ENCODE measurements around the gene OSR1. TPM values are rescaled to one million over a fixed set of nuclear protein-coding genes. Genes with fewer than 3 reads are reported as not detected.

OSR1 gene
- total RNA-seq, 2 experiments from 2014 or later: not detected

DNA sequence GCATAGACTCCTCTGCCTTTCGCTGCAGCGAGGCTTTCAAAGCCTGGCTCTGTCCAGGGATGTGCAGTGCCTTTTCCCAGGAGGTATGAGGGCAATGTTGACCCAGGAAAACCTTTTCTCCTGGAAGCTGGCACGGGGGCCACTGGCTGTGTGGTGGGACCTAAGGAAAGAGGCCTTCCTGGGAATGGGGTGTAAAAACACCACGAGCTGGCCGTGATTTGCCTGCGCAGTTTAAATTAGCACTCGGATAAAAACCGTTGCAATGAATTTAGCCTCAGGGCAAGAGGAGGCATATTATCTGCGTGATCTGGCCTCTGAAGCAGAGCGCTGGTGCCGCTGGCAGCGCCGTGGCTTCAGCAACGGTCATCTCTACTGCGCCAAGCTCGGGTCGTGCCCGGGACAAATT lies 3.0 kb downstream of the OSR1 start:
- Mint-ChIP-seq H3K9me3 (peaks cover 1% of the 10 kb centered on the region), H3K27me3 (peaks cover 94% of the 10 kb centered on the region), H3K36me3 (peaks cover 2% of the 10 kb centered on the region), H3K4me3 (no peak overlapping the region), H3K4me1 (peaks cover 19% of the 10 kb centered on the region), H3K27ac (peak overlapping the region; percentile 21)
- POLR2A ChIA-PET: no interaction called here
- ATAC-seq (ENCODE audit: low read depth) (no peak), DNase-seq (no peak)

DNA sequence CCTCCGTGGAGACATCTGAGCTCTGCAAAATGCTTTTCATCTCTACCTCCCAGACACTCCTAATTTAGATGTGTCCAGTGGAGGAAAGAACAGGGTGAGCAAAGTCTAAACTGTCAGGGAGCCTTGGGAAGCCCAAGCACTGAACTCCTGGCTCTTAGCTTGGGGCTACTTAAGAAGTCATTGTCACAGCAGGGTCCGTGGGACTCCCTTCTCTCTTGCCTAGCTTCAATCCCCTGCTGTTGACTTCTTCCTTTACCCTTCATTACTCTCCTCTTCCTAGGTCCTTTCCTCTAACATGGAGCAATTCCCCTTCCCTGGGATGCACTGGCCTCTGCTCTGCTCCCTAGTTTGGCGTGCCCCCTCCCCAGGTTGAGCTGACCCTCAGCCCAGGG lies 3.4 kb downstream of the OSR1 start:
- H3K27me3 Mint-ChIP-seq: peaks cover 92% of the 10 kb centered on the region
- peaks cover 2% of the 10 kb centered on the region for H3K36me3 Mint-ChIP-seq
- POLR2A ChIA-PET: no interaction called here
- ATAC-seq (ENCODE audit: low read depth) (no peak), DNase-seq (no peak)
- H3K4me1 Mint-ChIP-seq: peaks cover 19% of the 10 kb centered on the region
- peaks cover 1% of the 10 kb centered on the region for H3K9me3 Mint-ChIP-seq
- no peak overlapping the region for H3K4me3 Mint-ChIP-seq
- no peak overlapping the region for H3K27ac Mint-ChIP-seq

DNA sequence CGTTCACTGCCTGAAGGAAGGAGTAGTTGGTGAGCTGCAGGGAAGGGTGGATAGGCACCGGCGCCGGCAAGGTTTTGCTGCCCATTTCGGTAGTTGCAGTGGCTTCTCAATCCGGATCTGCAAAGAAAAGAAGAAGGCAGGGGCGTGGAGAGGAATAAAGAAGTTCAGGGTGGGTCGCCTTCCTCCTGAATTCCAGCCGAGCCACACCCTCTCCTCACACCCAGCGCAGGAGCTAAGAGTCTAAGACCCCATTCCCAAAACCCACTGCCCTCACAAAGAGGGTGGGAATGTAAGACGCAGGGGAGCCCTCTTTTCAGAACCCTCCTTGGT lies 4.7 kb downstream of the OSR1 start:
- Mint-ChIP-seq H3K27me3 (peaks cover 89% of the 10 kb centered on the region), H3K9me3 (peaks cover 1% of the 10 kb centered on the region), H3K36me3 (peaks cover 2% of the 10 kb centered on the region), H3K27ac (no peak overlapping the region), H3K4me1 (peaks cover 22% of the 10 kb centered on the region), H3K4me3 (no peak overlapping the region)
- POLR2A ChIA-PET: no interaction called here
- no peak for ATAC-seq (ENCODE audit: low read depth)
- DNase-seq: no peak

DNA sequence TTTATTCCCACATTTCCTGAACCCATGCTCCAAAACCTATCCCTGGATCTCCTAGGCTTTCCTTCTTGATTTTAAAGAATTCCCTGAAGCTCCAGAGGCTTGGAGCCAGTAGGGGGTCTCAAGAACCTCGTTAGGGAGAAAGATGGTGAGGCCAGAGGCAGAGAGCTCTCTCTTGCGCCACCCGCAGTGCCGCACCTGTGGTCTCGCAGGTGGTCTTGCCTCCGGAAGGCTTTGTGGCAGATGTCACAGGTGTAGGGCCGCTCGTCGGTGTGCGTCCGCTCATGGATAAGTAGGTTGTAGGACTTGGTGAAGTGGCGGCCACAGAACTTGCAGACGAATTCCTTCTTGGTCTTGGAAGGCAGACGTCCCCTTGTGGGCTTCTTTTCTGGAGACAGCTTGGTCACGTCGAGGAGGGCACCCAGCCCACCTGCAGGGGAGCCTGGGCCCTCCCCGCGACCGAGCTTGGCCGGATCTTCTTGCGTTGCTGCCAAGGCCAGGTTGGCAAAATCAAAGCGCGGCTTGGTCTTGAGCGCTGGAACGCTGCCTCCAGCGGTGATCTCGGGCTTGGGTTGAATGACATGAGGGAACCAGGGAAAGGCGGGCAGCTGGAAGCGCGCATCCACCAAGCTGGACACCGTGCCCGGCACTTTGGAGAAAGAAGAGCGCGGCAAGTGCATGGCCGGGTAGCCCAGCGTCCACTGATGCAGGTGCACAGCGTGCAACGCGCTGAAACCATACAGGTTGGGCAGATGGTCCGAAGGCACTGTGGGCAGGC lies 5.3 kb downstream of the OSR1 start:
- POLR2A ChIA-PET: no interaction called here
- Mint-ChIP-seq H3K27me3 (peaks cover 86% of the 10 kb centered on the region), H3K4me1 (peaks cover 23% of the 10 kb centered on the region), H3K9me3 (peaks cover 1% of the 10 kb centered on the region), H3K4me3 (no peak overlapping the region), H3K27ac (no peak overlapping the region), H3K36me3 (peaks cover 2% of the 10 kb centered on the region)
- no peak for ATAC-seq (ENCODE audit: low read depth)
- no peak for DNase-seq

DNA sequence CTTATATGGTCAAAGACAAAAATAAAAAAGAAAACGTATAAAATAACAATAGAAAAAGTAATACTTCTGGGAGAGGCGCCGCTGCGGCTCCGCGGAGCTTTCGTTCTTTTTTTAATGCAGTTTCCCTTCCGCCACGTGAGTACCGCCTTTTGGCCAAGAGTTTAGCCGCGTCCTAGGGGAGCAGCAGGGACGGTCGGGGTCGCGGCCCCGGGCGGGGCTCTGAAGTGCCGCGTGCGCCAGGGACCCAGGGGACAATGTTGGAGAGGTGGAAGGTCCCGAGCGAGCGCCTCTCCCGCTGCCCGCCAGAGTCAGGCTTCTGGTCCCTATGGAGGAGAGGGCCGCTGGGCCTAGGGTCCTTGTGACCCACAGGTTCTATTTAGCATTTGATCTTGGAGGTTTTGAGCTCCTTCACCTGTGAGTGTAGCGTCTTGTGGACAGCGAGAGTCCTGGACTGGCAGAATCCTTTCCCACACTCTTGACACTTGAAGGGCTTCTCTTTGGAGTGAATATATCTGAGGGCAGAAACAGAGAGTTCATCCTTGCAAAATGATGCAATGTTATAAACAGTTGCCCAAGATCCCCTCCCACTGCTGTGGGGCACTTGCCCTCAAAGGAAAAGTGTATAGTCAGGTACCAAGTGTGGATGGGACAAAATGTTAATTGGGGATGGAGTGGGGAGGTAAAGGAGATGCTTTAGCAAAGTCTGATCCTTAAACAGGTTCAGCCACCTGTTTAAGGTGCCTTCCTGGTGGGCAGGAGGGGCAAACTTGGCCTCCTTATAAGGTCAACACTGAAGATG lies 6.3 kb downstream of the OSR1 start:
- H3K9me3 Mint-ChIP-seq: peaks cover 1% of the 10 kb centered on the region
- H3K27me3 Mint-ChIP-seq: peaks cover 76% of the 10 kb centered on the region
- H3K27ac Mint-ChIP-seq: no peak overlapping the region
- peak overlapping the region; percentile 39 for H3K4me3 Mint-ChIP-seq
- peaks cover 27% of the 10 kb centered on the region for H3K4me1 Mint-ChIP-seq
- DNase-seq (no peak), ATAC-seq (ENCODE audit: low read depth) (no peak)
- POLR2A ChIA-PET: no interaction called here
- H3K36me3 Mint-ChIP-seq: peaks cover 2% of the 10 kb centered on the region

DNA sequence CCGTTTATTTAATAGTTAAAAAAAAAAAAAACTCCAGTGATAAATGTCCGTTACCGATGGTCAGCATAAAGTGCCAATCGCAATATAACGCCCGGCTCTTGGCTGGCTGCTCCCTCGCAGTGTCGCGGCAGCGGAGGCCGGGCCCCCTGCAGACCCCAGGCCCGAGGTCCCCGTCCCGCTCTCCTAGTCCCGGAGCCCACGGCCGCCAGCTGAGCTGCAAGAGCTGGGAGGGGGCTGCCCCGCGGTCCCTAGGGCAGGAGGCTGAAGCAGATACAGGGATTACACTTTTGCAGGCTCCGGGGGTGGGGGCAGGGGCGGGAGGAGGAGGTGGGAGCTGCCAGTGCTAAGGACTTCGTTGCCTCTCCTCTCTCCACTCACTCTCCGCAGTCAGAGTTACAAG lies 6.9 kb downstream of the OSR1 start:
- POLR2A ChIA-PET: no interaction called here
- Mint-ChIP-seq H3K27ac (no peak overlapping the region), H3K27me3 (peaks cover 70% of the 10 kb centered on the region), H3K9me3 (peaks cover 1% of the 10 kb centered on the region), H3K4me3 (peak overlapping the region; percentile 39), H3K4me1 (peaks cover 27% of the 10 kb centered on the region), H3K36me3 (peaks cover 3% of the 10 kb centered on the region)
- DNase-seq (no peak), ATAC-seq (ENCODE audit: low read depth) (no peak)

DNA sequence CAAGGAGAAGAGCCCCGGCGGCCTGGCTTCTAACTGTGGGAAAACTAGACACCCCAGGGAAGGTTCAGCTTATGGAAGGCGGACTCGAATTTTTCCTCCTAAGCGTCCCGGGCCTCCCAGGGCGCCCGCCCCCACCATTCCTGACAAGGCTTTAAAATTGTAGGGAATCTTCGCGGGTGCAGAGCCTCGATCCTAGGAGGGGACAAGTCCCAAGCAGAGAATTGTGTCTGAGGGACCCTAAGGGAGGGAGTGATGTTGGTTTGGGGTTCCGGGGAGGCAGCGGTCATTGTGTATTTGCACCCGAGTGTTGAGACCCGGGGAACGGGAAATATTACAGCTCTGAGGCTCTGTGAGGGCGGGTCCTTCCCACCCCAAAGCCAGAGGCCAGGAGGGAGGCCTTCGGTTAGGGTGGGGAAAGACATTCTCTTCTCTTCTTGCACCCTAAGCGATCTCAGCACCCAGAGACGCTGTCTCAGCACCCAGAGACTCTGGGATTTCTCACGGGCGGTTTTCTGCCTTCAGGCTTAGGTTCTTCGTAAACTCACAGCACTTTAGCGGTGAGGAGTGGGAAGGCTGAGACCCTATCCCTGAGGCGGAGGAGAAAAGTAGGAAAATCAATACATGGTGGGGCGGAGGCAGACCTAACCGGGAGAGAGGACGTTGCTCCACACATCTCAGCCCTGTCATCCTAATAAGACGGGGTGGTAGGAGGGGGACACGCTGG lies 7.6 kb downstream of the OSR1 start:
- ATAC-seq (ENCODE audit: low read depth) (no peak), DNase-seq (no peak)
- Mint-ChIP-seq H3K27me3 (peaks cover 63% of the 10 kb centered on the region), H3K36me3 (peaks cover 5% of the 10 kb centered on the region), H3K4me3 (peak overlapping the region; percentile 30), H3K9me3 (peaks cover 1% of the 10 kb centered on the region), H3K27ac (no peak overlapping the region), H3K4me1 (peaks cover 25% of the 10 kb centered on the region)
- POLR2A ChIA-PET: no interaction called here

DNA sequence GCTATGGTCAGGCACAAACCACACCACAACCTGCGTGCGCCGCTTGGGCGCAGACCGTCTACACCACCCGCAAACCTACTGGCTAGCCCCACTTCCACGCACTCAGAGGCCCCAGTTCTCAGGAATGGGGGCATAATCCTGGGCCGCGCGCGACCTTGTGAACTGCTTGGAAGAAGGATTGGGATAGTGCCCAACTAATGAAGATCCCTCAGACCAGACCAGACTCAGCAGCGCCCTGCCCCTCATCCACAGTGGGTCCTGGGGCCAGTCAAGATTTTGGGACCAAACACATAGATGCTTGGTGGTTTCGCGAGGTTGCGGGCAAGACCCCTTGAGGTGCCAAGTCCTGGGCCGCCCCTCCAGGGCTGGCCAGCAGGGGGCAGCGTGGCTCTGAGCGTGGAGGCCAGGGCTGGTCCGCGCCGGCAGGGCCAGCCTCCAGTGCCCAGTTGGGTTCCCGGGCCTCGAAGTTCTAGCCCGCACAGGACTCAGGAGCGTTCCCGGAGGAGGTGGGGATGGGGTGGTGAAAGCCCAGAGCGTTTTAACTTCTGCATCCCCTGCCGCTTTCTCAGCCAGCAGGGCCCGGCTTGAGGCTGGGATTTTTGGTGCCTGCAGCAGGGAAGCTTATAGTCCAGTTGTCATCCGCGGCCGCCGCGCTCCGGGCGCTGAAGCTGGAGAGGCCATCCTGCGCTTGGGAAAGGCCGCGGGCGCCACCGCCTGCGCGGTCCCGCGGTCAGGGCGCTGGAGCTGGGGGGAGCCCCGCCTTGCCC lies 8.3 kb downstream of the OSR1 start:
- H3K27me3 Mint-ChIP-seq: peaks cover 56% of the 10 kb centered on the region
- H3K4me1 Mint-ChIP-seq: peaks cover 24% of the 10 kb centered on the region
- POLR2A ChIA-PET: no interaction called here
- peaks cover 1% of the 10 kb centered on the region for H3K9me3 Mint-ChIP-seq
- H3K4me3 Mint-ChIP-seq: peak overlapping the region; percentile 16
- ATAC-seq (ENCODE audit: low read depth) (peak; percentile 19), DNase-seq (peak; percentile 81)
- H3K36me3 Mint-ChIP-seq: peaks cover 9% of the 10 kb centered on the region
- no peak overlapping the region for H3K27ac Mint-ChIP-seq

DNA sequence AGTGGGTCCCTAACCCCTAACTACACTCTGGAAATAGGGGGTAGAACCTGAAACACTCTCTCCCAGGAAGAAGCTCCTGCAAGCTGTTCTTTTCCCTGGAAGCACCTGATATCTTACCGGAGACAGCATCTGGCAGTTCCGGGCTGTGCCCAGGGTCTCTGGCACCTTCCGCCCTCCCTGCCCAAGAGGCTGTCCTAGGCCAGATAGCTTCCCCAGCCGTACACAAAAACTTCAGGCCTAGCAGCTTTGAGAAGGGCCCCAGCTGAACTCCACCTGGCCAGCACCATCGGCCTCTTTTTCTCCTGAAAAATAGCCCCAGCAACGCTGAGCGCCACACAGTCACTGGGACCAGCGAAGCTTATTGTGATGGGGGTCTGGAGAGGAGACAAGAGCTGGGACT lies 9.7 kb downstream of the OSR1 start:
- Mint-ChIP-seq H3K4me3 (no peak overlapping the region), H3K9me3 (peaks cover 1% of the 10 kb centered on the region), H3K36me3 (peaks cover 9% of the 10 kb centered on the region), H3K27ac (no peak overlapping the region), H3K4me1 (peaks cover 24% of the 10 kb centered on the region), H3K27me3 (peaks cover 42% of the 10 kb centered on the region)
- POLR2A ChIA-PET: interaction anchor here (2.5 to 3.0 kb wide), 2 partner anchors 12 to 789 kb away, joined by 18 to 20 read pairs; partner anchors contain the start of gene RDH14
- ATAC-seq (ENCODE audit: low read depth) (no peak), DNase-seq (no peak)

DNA sequence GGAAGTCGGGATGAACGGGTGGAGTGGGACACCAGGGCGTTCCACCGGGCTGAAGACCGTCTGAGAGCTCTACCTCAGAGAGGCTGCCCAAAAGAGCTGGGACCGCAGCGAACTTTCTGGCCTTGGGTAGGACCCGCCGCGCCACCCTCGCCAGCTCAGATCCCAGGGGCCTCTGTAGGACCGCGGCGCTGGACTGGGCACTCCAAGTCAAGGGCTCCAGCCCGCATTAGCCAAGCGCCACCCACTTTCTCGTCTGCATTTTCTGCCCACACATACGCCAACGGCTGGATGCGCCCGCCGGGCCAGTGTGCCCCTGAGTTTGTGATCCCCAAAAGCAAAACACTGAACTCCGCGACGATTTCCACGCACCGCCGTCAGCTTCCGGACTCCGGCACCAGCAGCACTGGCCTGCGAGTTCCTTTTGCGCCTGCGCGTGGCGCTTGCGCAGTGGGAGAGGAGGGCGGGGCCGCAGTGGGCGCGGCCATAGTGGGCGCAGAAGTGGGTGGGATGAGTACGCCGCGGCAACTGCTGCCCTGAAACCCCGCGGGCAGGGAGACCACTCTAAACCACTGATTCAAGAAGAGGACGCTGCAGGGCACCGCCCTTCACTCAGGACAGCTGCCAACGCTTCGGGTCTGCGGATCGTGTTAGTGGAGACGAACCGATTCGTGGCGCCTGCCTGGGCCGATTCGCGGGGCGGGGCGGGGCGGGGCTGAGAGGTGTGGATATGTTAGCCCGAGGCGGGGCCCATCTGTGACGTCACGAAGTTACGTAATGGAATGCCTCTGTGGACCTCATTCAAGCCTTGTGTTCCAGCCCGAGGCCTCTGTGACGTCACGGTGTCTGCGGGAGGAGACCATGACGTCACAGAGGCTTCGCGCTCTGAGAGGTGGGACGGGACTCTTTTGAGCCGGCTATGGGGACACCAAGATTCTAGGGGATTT lies 10.5 kb downstream of the OSR1 start:
- peaks cover 34% of the 10 kb centered on the region for H3K27me3 Mint-ChIP-seq
- H3K27ac Mint-ChIP-seq: peak overlapping the region; percentile 97
- H3K4me3 Mint-ChIP-seq: peak overlapping the region; percentile 96

DNA sequence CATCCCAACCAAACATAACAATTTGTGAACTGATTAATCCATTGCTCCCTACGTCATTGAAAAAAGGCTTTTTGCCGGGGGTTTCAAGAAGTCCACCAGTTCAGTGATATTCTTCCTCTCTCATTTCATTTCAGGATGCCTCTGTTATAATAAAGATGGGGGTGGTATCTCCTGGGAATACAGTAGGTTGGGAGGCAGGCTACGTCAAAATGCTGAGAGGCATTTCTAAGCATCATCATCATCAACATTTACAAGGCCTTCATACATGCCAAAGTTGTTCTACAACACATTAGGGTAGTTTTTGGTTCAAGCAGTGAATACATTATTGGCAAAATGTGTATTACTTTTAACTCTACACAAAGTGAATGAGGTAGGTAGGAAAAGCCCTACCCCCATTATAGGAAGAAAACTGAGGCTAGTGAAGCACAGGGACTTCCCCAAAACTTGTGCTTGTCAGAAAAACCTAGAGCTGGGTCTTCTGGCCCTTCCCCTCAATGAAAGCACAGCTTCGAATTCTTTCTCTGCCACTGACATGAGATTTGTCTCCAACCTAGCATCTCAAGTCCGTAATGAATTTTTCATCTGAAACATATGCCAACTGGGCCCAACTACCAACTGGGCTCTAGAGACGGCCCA lies 11.3 kb downstream of the OSR1 start:
- POLR2A ChIA-PET: interaction anchor here (0.9 to 3.0 kb wide), 9 partner anchors 10 to 1476 kb away, joined by 3 to 20 read pairs (median 3); partner anchors contain the start of genes HS1BP3, LDAH, OSR1 and RDH14
- Mint-ChIP-seq H3K4me1 (peaks cover 17% of the 10 kb centered on the region), H3K4me3 (peak overlapping the region; percentile 96), H3K36me3 (peaks cover 7% of the 10 kb centered on the region), H3K27me3 (peaks cover 28% of the 10 kb centered on the region), H3K27ac (peak overlapping the region; percentile 97), H3K9me3 (no peaks in the 10 kb centered on the region)
- ATAC-seq (ENCODE audit: low read depth) (no peak), DNase-seq (no peak)

More for the DNA sequence above, 10.5 kb downstream of the OSR1 start:
- POLR2A ChIA-PET: interaction anchor here (0.9 to 3.0 kb wide), 9 partner anchors 10 to 1475 kb away, joined by 3 to 20 read pairs (median 3); partner anchors contain the start of genes HS1BP3, LDAH, OSR1 and RDH14
- peaks cover 21% of the 10 kb centered on the region for H3K4me1 Mint-ChIP-seq
- DNase-seq (peak; percentile 100), ATAC-seq (ENCODE audit: low read depth) (peak; percentile 92)
- peaks cover 1% of the 10 kb centered on the region for H3K9me3 Mint-ChIP-seq
- peaks cover 7% of the 10 kb centered on the region for H3K36me3 Mint-ChIP-seq

DNA sequence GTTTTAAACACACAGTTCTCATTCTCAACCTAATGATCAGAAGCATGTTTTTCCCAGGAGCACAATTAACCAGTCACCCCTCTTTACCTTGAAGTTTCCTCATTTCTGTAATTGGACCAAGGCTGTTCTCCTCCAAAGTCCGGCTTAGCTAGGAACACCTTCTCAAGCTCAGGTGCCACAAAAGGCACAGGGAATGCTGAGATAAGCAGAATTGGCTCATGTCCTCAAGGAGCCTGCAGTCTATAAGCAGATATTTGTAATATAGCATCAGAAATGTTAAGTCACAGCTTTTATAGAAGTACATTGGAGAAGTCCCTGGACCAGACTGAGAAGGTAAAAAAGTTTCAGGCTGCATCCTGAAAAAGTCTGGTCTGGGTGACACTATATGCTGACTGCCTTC lies 20.7 kb downstream of the OSR1 start:
- Mint-ChIP-seq H3K27me3 (no peaks in the 10 kb centered on the region), H3K27ac (no peak overlapping the region), H3K4me1 (peaks cover 2% of the 10 kb centered on the region), H3K4me3 (no peak overlapping the region), H3K36me3 (no peaks in the 10 kb centered on the region), H3K9me3 (no peaks in the 10 kb centered on the region)
- POLR2A ChIA-PET: no interaction called here
- no peak for ATAC-seq (ENCODE audit: low read depth)
- DNase-seq: no peak

All from activated naive CD8-positive, alpha-beta T cell treated with anti-CD3 and anti-CD28 coated beads, Interleukin-2, amount 10 ng/mL, durations not matched to agents 7 days and 5 days (primary cell).